T-helper 1 cell treated with Interleukin-12 subunit alpha and Interleukin-12 subunit beta and Interleukin-4 antibody, amounts not matched to agents 30 μg/mL and 1 μg/mL, for 36 hours (primary cell): ENCODE measurements around the gene SELPLG.

Experiments used
- H3K27ac Mint-ChIP-seq: one replicate; pipeline ENCODE4 v1.8.0; 2021; ENCODE audit warnings: mild to moderate bottlenecking, mixed read lengths
- H3K27me3 Mint-ChIP-seq: one replicate; pipeline ENCODE4 v1.8.0; 2021; ENCODE audit warnings: low read depth, mixed read lengths
- H3K36me3 Mint-ChIP-seq: one replicate; pipeline ENCODE4 v1.8.0; 2021; ENCODE audit warnings: low read depth, mixed read lengths
- H3K4me1 Mint-ChIP-seq: one replicate; pipeline ENCODE4 v1.8.0; 2021; ENCODE audit warnings: low read depth, mixed read lengths
- H3K4me3 Mint-ChIP-seq: one replicate; pipeline ENCODE4 v1.8.0; 2021; ENCODE audit warnings: mild to moderate bottlenecking, moderate library complexity, mixed read lengths
- H3K9me3 Mint-ChIP-seq: one replicate; pipeline ENCODE4 v1.8.0; 2021; ENCODE audit warnings: mixed read lengths

SELPLG gene

DNA sequence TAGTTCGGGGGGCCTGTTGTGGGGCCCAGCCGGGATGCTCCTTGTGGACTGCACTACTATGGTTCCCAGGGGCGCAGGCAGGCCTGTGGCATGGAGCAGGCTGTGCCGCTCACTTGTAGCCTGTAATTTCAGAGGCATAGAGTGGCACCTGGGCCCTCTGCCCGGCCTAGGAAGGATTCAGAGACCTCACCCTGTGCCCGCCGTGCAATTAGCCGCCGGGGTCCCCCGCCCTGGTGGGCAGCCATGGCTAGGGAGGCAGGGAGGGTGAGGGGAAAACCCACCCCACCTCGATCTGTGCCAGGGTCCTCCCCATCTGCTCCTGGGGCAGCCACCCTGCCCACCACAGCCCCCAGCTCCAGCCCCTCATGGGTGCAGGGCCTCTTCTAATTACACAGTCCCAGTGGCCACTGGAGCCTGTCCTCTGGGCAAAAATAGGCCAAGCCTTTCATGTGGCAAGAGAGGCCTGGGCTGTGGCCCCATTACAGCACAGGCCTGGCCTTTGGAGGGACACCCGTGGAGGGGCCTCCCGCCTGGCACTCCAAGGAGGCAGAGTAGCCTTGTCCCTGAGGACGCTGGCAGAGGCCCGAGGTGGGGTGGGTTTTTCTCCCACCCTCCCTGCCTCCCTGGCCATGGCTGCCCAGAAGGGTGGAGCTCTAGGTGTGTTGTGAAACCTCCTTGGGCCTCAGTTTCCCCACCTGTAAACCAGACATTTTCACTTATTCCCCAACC is 30.6 kb downstream of the SELPLG start:
- H3K36me3 Mint-ChIP-seq = no peaks in the 10 kb centered on the region
- H3K9me3 Mint-ChIP-seq = peaks cover 5% of the 10 kb centered on the region
- peaks cover 11% of the 10 kb centered on the region for H3K27me3 Mint-ChIP-seq
- peaks cover 6% of the 10 kb centered on the region for H3K4me1 Mint-ChIP-seq
- H3K27ac Mint-ChIP-seq = no peak overlapping the region
- H3K4me3 Mint-ChIP-seq = no peak overlapping the region

DNA sequence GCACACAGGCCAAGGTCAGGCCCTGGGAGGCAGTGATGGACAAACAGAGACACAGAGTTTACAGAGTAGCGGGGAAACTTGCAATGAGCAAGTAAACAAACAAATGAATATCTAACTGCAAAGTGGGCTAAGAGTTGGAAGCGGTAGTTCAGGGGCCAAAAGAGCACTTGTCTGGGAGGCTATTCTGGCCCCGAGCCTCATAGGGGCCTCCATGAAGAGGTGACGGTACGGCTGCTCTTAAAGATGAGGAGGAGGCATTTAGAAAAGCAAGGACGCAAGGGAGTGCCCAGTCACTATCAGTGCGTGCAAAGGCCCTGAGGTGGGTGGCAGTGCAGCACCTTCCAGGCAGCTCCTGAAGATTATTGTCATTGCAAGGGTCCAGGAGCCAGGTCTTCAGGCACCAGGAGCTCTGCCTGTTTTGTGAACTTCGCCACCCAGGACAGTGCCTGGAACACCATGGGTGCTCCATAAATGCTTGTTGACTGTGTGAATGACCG is 31.4 kb downstream of the SELPLG start:
- Mint-ChIP-seq H3K27ac (peak overlapping the region; percentile 31), H3K36me3 (no peaks in the 10 kb centered on the region), H3K4me3 (no peak overlapping the region), H3K27me3 (peaks cover 8% of the 10 kb centered on the region), H3K4me1 (peaks cover 6% of the 10 kb centered on the region), H3K9me3 (peaks cover 5% of the 10 kb centered on the region)

DNA sequence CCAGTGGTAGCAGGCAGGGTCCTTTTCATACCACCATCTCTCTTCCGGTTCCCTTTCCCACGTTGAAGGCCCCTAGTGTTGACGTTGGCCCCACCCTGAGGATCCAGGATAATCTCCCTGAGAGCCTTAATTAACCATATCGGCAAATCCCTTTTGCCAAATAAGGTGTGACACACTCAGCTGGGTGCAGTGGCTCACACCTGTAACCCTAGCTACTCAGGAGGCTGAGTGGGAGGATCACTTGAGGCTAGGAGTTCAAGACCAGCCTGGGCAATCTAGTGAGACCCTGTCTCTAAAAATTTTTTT is 33.0 kb downstream of the SELPLG start:
- Mint-ChIP-seq H3K27me3 (peaks cover 8% of the 10 kb centered on the region), H3K4me1 (peaks cover 4% of the 10 kb centered on the region), H3K9me3 (peaks cover 4% of the 10 kb centered on the region), H3K27ac (no peak overlapping the region), H3K36me3 (no peaks in the 10 kb centered on the region), H3K4me3 (no peak overlapping the region)

DNA sequence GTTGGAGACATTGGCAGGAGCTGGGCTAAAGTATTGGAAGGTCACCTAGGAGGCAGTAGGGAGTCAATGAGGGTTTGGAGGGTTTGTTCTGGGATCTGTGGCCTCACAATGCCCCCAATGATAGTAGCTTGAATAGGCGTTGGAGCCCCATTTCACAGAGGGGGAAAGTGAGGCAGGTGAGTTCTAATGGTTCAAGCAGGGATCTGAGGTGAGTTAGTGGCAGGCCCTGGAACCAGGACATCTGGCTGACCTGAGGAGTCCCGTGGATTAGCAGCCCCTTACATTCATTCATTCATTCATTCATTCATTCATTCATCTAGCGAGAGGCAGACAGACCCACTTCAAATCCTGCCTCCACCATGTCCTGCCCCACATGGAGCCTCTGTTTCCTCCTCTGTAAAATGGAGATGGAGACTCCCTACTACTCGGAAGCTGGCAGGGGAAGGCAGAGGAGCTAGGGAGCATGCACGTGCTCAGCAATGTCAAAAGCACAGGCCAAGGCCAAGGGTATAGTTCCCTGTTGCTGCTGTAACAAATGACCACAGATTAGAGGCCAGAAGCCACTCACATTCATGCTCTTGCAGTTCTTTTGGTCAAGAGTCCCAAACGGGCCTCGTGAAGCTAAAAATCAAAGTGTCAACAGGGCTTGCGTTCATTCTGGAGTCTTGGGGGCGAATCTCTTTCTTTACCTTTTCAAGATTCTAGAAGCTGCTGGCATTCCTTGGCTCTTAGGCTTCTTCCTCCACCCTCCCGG is 33.6 kb downstream of the SELPLG start:
- Mint-ChIP-seq H3K27ac (no peak overlapping the region), H3K4me1 (no peaks in the 10 kb centered on the region), H3K4me3 (no peak overlapping the region)

DNA sequence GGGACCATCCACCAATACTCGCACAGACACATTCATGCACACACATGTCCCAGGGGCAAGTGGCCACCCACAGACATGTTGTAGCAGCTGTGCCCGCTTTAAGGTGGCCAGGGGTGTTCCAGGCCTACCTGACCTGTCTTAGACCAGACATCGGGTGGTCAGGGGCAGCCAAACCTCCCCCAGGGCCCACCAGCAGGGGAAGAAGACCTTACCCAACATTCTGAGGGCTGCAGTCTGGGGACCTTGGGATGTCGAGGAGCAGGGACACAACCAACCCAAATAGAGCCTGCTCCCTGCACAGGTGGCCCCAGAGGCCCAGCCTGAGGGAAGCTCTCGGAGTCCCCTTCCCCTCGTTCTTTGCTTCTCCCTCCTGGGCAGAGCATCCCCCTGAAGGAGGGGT is 34.2 kb downstream of the SELPLG start:
- H3K4me3 Mint-ChIP-seq = no peak overlapping the region

More for the DNA sequence above, 33.6 kb downstream of the SELPLG start:
- Mint-ChIP-seq H3K36me3 (no peaks in the 10 kb centered on the region), H3K9me3 (no peaks in the 10 kb centered on the region), H3K27me3 (peaks cover 8% of the 10 kb centered on the region)

DNA sequence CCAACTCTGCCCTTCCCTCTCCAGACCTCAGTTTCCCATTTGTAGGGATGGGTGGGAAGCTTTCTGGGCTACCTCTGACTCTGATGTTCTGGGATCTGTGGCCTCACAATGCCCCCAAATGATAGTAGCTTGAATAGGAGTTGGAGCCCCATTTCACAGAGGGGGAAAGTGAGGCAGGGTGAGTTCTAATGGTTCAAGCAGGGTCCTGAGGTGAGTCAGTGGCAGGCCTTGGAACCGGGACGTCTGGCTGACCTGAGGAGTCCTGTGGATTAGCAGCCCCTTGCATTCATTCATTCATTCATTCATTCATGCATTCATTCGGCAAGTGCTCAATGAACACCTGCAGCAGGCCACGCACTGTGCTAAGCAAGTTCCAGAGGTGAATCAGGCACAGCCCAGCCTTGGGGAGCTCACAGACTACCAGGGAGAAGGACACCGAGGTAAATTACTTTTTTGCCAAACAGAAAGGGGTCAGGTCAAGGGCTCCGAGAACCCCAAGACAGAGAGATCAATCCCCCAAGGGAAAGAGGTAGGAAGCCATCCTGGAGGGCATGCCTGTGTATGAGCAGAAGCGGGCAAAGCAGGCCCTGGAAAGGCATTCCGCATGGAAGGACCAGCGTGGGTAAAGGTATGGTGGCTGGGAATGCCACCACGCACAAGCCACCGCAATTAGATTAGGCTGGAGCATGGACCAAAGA is 35.0 kb downstream of the SELPLG start:
- no peaks in the 10 kb centered on the region for H3K9me3 Mint-ChIP-seq
- no peak overlapping the region for H3K4me3 Mint-ChIP-seq
- H3K27me3 Mint-ChIP-seq = peaks cover 3% of the 10 kb centered on the region
- no peaks in the 10 kb centered on the region for H3K36me3 Mint-ChIP-seq
- no peaks in the 10 kb centered on the region for H3K4me1 Mint-ChIP-seq
- no peak overlapping the region for H3K27ac Mint-ChIP-seq

More for the DNA sequence above, 34.2 kb downstream of the SELPLG start:
- peaks cover 3% of the 10 kb centered on the region for H3K27me3 Mint-ChIP-seq
- no peaks in the 10 kb centered on the region for H3K9me3 Mint-ChIP-seq
- no peaks in the 10 kb centered on the region for H3K36me3 Mint-ChIP-seq
- H3K4me1 Mint-ChIP-seq = no peaks in the 10 kb centered on the region
- H3K27ac Mint-ChIP-seq = no peak overlapping the region

DNA sequence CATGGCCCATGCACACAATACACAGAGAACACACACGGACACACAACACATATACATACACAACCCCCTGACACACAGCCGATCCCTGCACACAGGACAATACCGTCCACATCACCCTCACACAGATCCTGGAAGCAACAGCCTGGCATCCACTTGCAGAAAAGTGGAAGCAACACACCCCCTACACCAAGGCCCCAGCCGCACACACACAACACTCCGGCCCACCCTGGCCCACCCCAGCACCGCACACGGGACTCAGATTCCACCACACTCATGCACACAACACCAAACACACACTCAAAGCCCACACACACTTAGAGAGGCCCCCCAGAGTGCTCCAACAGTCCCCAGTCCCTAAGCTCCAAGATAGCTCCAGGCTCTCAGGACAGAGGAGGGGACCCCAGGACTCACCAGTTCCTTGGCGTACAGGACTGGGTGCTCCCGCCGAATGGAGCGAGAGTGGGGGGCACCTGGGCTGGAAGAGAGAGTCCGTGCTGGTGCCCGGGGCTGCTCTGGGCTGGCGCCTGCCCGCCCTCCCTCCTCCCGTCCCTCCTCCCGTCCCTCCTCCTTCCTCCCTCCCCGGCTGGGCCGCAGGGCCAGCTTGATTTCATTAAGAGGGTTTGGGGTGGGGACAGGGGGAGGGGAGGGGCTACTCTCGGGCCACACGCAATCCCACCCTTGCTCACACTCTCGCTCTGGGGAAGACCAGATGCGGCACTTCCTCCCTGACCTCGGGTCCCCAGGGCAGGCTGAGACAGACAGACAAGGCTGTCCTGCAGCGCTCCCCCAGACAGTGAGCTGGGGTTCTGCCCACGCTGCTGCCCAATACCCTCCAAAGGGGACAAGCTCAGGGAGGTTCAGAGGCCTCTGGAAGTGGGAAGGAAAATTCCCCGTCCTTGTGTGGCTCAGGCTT is 35.9 kb downstream of the SELPLG start, which contains the start of gene TMEM119:
Gene TMEM119, minus strand, starts transcription at position 526 of the 913 bp plus-strand sequence. CDS start 5,701 bp downstream, outside the sequence.
- no peak within 1 kb of the TSS for H3K4me3 Mint-ChIP-seq
- H3K36me3 Mint-ChIP-seq = no peaks in the 10 kb centered on the region
- H3K27ac Mint-ChIP-seq = no peak within 1 kb of the TSS
- no peaks in the 10 kb centered on the region for H3K9me3 Mint-ChIP-seq
- peaks cover 3% of the 10 kb centered on the region for H3K27me3 Mint-ChIP-seq
- no peaks in the 10 kb centered on the region for H3K4me1 Mint-ChIP-seq

DNA sequence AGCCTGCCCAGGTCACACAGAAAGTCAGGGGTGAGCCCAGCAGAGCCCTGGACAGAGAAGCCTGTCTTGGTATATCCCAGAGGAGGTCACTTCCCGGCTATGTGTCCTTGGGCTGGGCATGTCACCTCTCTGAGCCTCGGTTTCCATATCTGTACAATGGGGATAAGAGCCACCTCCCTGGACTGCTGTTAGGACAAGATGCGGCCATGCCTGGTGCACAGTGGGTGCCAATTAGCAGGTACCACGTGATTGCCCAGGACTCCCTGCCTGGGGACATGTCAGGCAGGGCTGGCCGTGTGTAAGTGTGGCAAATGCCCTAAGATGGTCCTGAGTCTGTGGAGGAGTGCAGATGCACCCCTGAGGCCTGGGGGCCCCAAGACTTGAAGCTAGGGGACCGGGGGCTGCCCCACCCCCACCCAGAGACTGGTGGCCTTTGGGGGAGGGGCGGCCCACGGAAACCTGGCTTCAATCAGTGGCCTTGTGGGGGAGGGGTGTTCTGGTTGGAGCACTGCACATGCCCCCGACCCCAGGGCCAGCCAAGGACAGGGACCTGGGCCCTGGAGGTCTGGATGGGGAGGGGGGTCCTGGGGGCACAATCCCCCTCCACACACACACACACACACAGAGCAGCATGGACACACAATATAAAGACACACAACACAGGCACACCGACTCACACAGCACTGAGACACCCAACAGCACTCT is 36.7 kb downstream of the SELPLG start:
- Mint-ChIP-seq H3K9me3 (no peaks in the 10 kb centered on the region), H3K27me3 (peaks cover under 1% of the 10 kb centered on the region), H3K4me1 (no peaks in the 10 kb centered on the region), H3K4me3 (no peak overlapping the region), H3K36me3 (no peaks in the 10 kb centered on the region), H3K27ac (no peak overlapping the region)

DNA sequence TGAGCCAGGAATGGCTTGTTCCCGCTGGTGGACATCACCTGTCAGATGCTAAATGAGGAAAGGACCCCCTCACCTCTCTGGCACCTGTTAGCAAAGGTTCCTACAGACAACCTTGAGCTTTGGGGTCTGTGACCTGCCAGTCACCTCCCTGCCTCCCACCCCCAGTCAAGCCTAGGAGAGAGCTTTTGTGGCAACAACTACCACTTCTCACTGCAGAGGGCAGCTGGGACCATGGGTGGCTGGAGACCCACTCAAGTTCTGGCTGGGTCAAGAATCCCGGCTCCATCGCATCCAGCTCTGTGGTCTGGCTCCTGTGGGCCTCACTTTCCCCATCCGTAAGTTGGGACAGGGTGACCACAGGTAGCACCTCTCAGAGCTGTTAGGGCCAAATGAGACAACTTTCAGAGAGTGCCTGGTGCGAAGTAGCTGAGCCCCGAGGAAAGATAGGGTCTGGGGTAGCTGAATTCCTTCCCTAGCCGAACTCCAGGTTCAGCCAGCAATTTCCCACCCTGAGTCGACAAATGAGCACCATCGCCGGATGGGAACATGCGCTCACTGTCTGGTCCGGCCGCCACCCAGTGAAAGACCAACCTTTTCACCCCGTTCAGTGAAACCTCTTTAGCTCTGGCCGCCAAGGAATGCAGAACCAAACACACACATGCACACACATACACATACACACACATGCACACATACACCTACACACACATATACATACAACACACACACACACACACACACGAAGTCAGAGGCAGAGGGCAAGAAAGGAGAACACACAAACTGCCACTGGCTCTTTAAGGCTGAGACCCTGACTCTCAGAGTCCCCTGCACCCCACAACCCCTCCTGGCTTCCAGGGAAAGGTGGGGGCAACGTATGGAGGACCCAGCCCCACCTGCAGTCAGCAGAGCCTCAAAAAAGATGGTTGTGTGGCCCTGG is 37.7 kb downstream of the SELPLG start:
- no peak overlapping the region for H3K27ac Mint-ChIP-seq
- no peaks in the 10 kb centered on the region for H3K9me3 Mint-ChIP-seq
- no peaks in the 10 kb centered on the region for H3K36me3 Mint-ChIP-seq
- H3K4me3 Mint-ChIP-seq = no peak overlapping the region
- H3K27me3 Mint-ChIP-seq = no peaks in the 10 kb centered on the region
- H3K4me1 Mint-ChIP-seq = no peaks in the 10 kb centered on the region

DNA sequence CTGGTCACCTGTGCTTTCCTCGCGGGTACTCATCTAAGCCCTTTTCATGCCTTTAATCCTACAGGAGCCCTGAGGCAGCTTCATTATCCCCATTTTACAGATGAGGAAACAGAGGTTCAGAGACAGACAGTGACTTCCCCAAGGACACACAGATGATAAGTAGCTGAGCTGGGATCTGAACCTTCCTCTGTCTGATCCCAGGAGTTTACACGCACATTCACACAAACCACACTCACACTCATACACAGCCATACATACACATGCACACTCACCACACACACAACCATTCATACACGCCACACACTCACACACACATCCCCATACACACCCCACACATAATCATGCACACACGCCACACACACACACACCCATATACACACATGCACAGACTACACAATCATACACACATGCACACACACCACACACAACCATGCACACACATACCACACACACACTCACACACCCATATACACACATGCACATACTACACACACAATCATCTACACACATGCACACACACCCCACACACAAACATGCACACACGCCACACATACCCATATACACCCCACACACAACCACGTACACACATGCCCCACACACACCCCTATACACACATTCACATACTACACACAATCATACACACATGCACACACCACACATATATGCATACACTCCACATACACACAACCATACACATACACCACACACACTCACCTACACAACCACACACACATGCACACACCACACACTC is 38.6 kb downstream of the SELPLG start:
- Mint-ChIP-seq H3K27me3 (no peaks in the 10 kb centered on the region), H3K4me3 (no peak overlapping the region), H3K36me3 (no peaks in the 10 kb centered on the region), H3K9me3 (no peaks in the 10 kb centered on the region), H3K4me1 (no peaks in the 10 kb centered on the region), H3K27ac (no peak overlapping the region)

DNA sequence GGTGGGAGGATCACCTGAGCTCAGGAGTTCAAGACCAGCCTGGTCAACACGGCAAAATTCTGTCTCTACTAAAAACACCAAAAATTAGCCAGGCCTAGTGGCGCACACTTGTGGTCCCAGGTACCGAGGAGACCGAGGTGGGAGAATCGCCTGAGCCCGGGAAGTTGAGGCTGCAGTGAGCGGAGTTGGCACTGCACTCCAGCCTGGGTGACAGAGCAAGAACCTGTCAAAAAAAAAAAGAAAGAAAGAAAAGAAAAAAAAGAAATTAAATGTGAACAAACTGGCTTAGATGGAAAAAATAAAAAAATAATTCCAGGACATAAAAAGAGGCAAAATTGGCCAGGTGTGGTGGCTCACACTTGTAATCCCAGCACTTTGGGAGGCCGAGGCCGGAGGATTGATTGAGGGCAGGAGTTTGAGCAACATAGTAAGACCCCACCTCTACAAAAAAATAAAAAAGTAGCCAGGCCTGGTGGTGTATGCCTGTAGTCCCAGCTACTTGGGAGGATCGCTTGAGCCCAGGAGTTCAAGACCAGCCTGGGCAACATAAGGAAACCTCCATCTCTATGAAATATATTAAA is 39.3 kb downstream of the SELPLG start:
- Mint-ChIP-seq H3K4me1 (no peaks in the 10 kb centered on the region), H3K9me3 (no peaks in the 10 kb centered on the region), H3K36me3 (no peaks in the 10 kb centered on the region), H3K27ac (no peak overlapping the region), H3K27me3 (no peaks in the 10 kb centered on the region), H3K4me3 (no peak overlapping the region)
